HG02943 (cell line): Measurements from ENCODE around the gene RASSF7.

ENCODE experiments used
- ATAC-seq: cut with Tn5 transposase; IDR thresholded peaks from one replicate; pipeline ENCODE4 v1.9.1; 2021; ENCODE audit warnings: mild to moderate bottlenecking, low read depth, moderate library complexity; ENCODE audit not compliant: unreplicated experiment

The RASSF7 gene

GRCh38 chr11:532527-532985, 28.2 kb upstream of the RASSF7 start:
- no peak for ATAC-seq

GRCh38 chr11:532986-533585, 27.7 kb upstream of the RASSF7 start:
- no peak for ATAC-seq

- no peak for ATAC-seq
Measured at GRCh38 chr11:533586-534395, 27.0 kb upstream of the RASSF7 start.

- ATAC-seq: no peak
Measured at GRCh38 chr11:534396-535209, 26.2 kb upstream of the RASSF7 start.

- ATAC-seq: no peak
Measured at GRCh38 chr11:535210-535518, 25.6 kb upstream of the RASSF7 start.

GRCh38 chr11:535519-536454, 25.0 kb upstream of the RASSF7 start, which contains the start of gene HRAS:
TSS of gene HRAS (minus strand) at chr11:535576.
- ATAC-seq: peak; percentile 58

- ATAC-seq: peak; percentile 40
Measured at GRCh38 chr11:536841-537621, 23.7 kb upstream of the RASSF7 start, which contains the start of gene LRRC56. TSS of gene LRRC56 (plus strand) at chr11:537527. CDS start at chr11:540685, 3,158 bp downstream.

- ATAC-seq: no peak
Measured at GRCh38 chr11:537622-538430, 22.9 kb upstream of the RASSF7 start.

- no peak for ATAC-seq
Measured at GRCh38 chr11:538431-539051, 22.2 kb upstream of the RASSF7 start.

- ATAC-seq: no peak
Measured at GRCh38 chr11:539971-540481, 20.7 kb upstream of the RASSF7 start.

- no peak for ATAC-seq
Measured at GRCh38 chr11:540583-541432, 20.0 kb upstream of the RASSF7 start.

- ATAC-seq: no peak
Measured at GRCh38 chr11:541433-541885, 19.3 kb upstream of the RASSF7 start.

- no peak for ATAC-seq
Measured at GRCh38 chr11:544817-545166, 16.0 kb upstream of the RASSF7 start.

- ATAC-seq: no peak
Measured at GRCh38 chr11:545171-545570, 15.6 kb upstream of the RASSF7 start.

GRCh38 chr11:548700-549603, 11.8 kb upstream of the RASSF7 start:
- no peak for ATAC-seq
